Measurements from ENCODE around the gene NFIC. TPM values are rescaled to one million over a fixed set of nuclear protein-coding genes. Genes with fewer than 3 reads are reported as not detected.

NFIC gene
- total and polyA plus RNA-seq, 10 of the 15 experiments (the other 5 are each of a cell fraction or from before 2014, with no cell fraction given): 0.71 to 53.5 (median 10.2) TPM

- FAIRE-seq: no peak
- ChIA-PET SMC1A (ENCODE audit: uncharacterized antibody, unreplicated experiment) (interaction anchor here (0.7 to 0.8 kb wide), 2 partner anchors 106 to 108 kb away, joined by 3 read pairs; no protein-coding TSS in a partner anchor), RAD21 (ENCODE audit: unreplicated experiment) (no interaction called here), CTCF (interaction anchor here (0.9 to 1.4 kb wide), 6 partner anchors 18 to 162 kb away, joined by 3 to 7 read pairs (median 5); no protein-coding TSS in a partner anchor), POLR2A (no interaction called here)
- Histone ChIP-seq H3K9me3 (replicated peaks; ENCODE audit: control insufficient read depth, insufficient read depth, low read length) (no peaks in the 10 kb centered on the region), H3K9ac (ENCODE audit: control insufficient read depth, insufficient read depth, low read length) (no peak overlapping the region), H3K36me3 (ENCODE audit: control insufficient read depth in 2 of 2, insufficient read depth in 2 of 2, low read length in 1 of 2) (no peaks in the 10 kb centered on the region), H3K4me3 (no peak overlapping the region), H4K20me1 (ENCODE audit: control insufficient read depth, insufficient read depth) (no peaks in the 10 kb centered on the region), H2AFZ (ENCODE audit: control insufficient read depth, low read depth, low read length) (no peak overlapping the region), H3K27me3 (replicated peaks in 1 of 2; ENCODE audit: control insufficient read depth in 2 of 2, insufficient read depth in 2 of 2, low read length in 1 of 2) (no peaks in the 10 kb centered on the region), H3K4me1 (ENCODE audit: control insufficient read depth, insufficient read depth, low read length) (no peaks in the 10 kb centered on the region), H3K4me2 (ENCODE audit: control insufficient read depth, insufficient read depth) (no peak overlapping the region), H3K27ac (ENCODE audit: control insufficient read depth, insufficient read depth) (no peak overlapping the region), H3K79me2 (ENCODE audit: control insufficient read depth, insufficient read depth, low read length) (no peaks in the 10 kb centered on the region)
- TF ChIP-seq PAX5 (IDR thresholded peaks at IDR 0.05; ENCODE audit: borderline replicate concordance, low read depth, low read length) (no peak), NR2C2 (IDR thresholded peaks at IDR 0.05; ENCODE audit: borderline replicate concordance, control insufficient read depth, insufficient read length, low read depth) (no peak), SMC3 (IDR thresholded peaks at IDR 0.05; ENCODE audit: borderline replicate concordance, low read length) (no peak), ZNF207 (IDR thresholded peaks at IDR 0.05; ENCODE audit: borderline replicate concordance) (no peak), BCL11A (IDR thresholded peaks at IDR 0.05; ENCODE audit: low read depth, low read length) (no peak), BRCA1 (IDR thresholded peaks at IDR 0.05; ENCODE audit: low read depth, low read length) (no peak), NFIC (IDR thresholded peaks at IDR 0.05; ENCODE audit: low read depth, low read length) (no peak), ZNF622 (IDR thresholded peaks at IDR 0.05) (no peak), HDAC6 (IDR thresholded peaks at IDR 0.05; ENCODE audit: unreplicated experiment) (no peak), CBFB (IDR thresholded peaks at IDR 0.05; ENCODE audit: low read depth) (no peak), POLR2A (IDR thresholded peaks at IDR 0.05; ENCODE audit: low read depth, low read length) (no peak), ZNF274 (IDR thresholded peaks at IDR 0.05; ENCODE audit: insufficient read depth, insufficient read length) (no peak), TBL1XR1 (IDR thresholded peaks at IDR 0.05; ENCODE audit: low read depth, low read length) (no peak), IRF3 (IDR thresholded peaks at IDR 0.05) (no peak), SREBF1 (IDR thresholded peaks at IDR 0.05; ENCODE audit: low read length) (no peak), DPF2 (IDR thresholded peaks at IDR 0.05) (no peak), STAT3 (IDR thresholded peaks at IDR 0.05; ENCODE audit: low read depth, low read length) (no peak), NFYA (IDR thresholded peaks at IDR 0.05; ENCODE audit: borderline replicate concordance, low read depth, low read length) (no peak)
- TF ChIP-seq, protein P1, sequence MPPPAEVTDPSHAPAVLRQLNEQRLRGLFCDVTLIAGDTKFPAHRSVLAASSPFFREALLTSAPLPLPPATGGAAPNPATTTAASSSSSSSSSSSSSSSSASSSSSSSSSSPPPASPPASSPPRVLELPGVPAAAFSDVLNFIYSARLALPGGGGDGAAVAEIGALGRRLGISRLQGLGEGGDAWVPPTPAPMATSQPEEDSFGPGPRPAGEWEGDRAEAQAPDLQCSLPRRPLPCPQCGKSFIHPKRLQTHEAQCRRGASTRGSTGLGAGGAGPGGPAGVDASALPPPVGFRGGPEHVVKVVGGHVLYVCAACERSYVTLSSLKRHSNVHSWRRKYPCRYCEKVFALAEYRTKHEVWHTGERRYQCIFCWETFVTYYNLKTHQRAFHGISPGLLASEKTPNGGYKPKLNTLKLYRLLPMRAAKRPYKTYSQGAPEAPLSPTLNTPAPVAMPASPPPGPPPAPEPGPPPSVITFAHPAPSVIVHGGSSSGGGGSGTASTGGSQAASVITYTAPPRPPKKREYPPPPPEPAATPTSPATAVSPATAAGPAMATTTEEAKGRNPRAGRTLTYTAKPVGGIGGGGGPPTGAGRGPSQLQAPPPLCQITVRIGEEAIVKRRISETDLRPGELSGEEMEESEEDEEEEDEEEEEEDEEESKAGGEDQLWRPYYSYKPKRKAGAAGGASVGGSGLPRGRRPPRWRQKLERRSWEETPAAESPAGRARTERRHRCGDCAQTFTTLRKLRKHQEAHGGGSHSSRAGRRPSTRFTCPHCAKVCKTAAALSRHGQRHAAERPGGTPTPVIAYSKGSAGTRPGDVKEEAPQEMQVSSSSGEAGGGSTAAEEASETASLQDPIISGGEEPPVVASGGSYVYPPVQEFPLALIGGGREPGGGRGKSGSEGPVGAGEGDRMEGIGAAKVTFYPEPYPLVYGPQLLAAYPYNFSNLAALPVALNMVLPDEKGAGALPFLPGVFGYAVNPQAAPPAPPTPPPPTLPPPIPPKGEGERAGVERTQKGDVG (CRISPR knock-in tag; IDR thresholded peaks at IDR 0.05): no peak
- BruUV-seq (replicated peaks): no TSS peak
- DNase-seq (ENCODE audit: low read depth, low spot score): no peak
- WGBS (ENCODE audit: insufficient coverage, insufficient replicate concordance, low lambda C conversion rate, missing lambda C conversion rate): 50% methylated on average over 2 of the region's 2 CpGs
- ATAC-seq: no peak
- intact Hi-C loops (cut with micrococcal nuclease; ENCODE audit: unreplicated experiment): no loop called here
- in situ Hi-C loops (cut with MboI): no loop called here
Observed at GRCh38 chr19:3323658-3324057, 42.7 kb upstream of the NFIC start.
